AG10803 (cell line): Measurements from ENCODE around the gene SH3D19.

Source experiments
- DNase-seq: peaks from one replicate; pipeline ENCODE4 v3.0.0; 2010; ENCODE audit warnings: low read depth
- H3K4me3 ChIP-seq: 2 replicates; pipeline ENCODE4 v1.5.1; 2011; ENCODE audit warnings: mild to moderate bottlenecking, low read length, control low read depth
- TF ChIP-seq, protein P1 (sequence below): conservative IDR thresholded peaks from 2 replicates; pipeline ENCODE4 v1.5.1; 2011; ENCODE audit warnings: mild to moderate bottlenecking, low read length, control low read depth, inconsistent platforms

SH3D19 gene

DNA sequence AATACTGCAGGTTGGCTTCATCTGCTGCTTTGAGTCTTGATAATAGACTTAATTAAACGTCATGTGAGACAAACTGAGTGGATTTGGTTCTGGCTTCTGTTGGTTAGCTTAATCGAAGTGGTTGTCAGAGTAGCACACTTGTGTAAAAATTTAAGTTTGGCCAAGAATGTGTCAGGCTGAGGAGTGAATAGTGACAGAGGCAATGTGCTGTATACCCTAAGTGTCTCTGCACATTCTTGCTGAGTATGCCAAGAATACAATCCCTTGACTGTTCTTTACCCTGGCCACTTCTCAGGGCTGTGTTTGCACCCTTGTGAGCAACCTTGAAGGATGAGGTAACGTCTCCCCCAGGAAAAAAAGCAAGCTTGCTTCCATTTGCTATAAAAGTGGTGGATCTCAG lies 211.1 kb downstream of the SH3D19 start:
- TF ChIP-seq, protein P1, sequence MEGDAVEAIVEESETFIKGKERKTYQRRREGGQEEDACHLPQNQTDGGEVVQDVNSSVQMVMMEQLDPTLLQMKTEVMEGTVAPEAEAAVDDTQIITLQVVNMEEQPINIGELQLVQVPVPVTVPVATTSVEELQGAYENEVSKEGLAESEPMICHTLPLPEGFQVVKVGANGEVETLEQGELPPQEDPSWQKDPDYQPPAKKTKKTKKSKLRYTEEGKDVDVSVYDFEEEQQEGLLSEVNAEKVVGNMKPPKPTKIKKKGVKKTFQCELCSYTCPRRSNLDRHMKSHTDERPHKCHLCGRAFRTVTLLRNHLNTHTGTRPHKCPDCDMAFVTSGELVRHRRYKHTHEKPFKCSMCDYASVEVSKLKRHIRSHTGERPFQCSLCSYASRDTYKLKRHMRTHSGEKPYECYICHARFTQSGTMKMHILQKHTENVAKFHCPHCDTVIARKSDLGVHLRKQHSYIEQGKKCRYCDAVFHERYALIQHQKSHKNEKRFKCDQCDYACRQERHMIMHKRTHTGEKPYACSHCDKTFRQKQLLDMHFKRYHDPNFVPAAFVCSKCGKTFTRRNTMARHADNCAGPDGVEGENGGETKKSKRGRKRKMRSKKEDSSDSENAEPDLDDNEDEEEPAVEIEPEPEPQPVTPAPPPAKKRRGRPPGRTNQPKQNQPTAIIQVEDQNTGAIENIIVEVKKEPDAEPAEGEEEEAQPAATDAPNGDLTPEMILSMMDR = no peak
- DNase-seq = no peak
- no peak overlapping the region for H3K4me3 ChIP-seq

DNA sequence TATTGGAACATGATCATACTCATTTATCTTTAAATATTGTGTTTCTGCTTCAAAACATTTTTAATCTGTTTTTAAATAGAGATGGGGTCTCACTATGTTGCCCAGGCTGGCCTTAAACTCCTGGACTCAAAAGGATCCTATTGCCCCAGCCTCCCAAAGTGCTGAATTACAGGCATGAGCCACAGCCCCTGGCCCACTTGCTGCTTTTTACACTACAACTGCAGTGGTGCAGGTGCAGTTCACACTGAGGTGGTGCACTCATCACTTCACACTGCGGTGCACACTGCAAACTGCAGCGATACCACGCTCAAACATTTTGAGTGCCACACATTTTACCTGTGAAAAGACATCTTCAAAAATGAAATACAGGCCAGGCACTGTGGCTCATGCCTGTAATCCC lies 215.2 kb downstream of the SH3D19 start:
- no peak for DNase-seq
- TF ChIP-seq, protein P1 = no peak
- H3K4me3 ChIP-seq = no peak overlapping the region

- TF ChIP-seq, protein P1 = no peak
- H3K4me3 ChIP-seq = no peak overlapping the region
- no peak for DNase-seq
Observed at GRCh38 chr4:151107063-151107462, 218.3 kb downstream of the SH3D19 start.

- no peak overlapping the region for H3K4me3 ChIP-seq
- DNase-seq = no peak
- TF ChIP-seq, protein P1 = no peak
Observed at GRCh38 chr4:151105454-151106032, 219.9 kb downstream of the SH3D19 start.

DNA sequence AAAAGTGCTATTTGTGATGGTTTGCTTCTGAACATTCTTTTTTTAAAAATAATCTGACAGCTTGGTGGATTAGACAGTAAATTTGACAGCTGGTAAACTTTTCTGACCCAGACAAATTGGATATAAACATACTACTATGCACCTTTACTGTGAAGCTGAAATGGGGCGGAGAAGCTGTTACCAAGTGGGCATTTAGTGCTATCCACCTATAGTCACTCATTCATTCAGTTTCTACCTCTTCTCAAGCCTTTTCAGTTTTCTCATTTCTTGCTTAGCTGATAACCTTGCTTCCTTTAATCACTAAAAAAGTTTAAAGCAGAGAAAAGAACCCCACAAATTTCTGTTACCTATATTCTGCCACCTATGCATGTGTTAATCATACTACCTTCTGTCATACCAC lies 220.8 kb downstream of the SH3D19 start:
- no peak for DNase-seq
- no peak overlapping the region for H3K4me3 ChIP-seq
- TF ChIP-seq, protein P1 = no peak

DNA sequence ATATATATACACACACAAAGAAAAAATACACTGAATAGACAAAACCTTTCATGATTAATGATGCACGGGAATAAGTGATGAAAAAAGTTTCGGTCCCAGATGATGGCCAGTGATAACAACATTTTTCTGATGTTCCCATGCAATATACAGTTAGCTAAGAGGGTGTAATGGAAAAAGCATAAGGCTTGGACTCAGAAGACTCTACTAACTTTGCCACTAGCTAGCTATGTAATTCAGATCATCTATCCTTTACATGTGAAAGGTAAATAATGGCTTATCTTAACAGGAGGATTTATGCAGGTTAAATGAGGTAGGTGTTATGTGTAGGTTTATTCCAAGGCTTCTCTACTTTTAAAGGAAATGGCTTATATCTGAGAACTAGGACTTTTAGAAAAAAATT lies 221.6 kb downstream of the SH3D19 start:
- TF ChIP-seq, protein P1 = no peak
- no peak for DNase-seq
- H3K4me3 ChIP-seq = no peak overlapping the region

DNA sequence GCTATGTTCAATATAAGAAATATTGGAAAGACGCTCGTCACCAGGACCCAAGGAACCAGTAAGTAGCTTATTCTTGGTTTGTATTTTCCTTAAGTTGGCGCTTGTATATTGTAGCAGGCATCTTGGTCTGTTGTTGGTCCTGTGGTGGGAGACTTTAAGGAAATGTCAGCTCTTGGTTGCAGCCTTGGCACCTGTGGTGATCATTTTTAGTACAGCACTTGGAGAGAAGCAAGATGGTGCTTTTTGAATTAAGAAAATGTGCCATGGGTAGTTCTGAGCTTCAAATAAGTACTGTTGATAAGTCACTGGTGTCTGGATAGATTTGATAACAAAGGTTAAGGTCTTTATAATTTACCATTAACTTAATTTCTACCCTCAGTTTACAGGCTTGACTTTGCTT lies 224.9 kb downstream of the SH3D19 start:
- no peak for DNase-seq
- TF ChIP-seq, protein P1 = no peak

More for the DNA sequence above, 224.9 kb downstream of the SH3D19 start:
- peak overlapping the region; percentile 86 for H3K4me3 ChIP-seq
